G401.6 (cell line): Measurements from ENCODE around the gene TNFSF12.

ENCODE experiments used
- FAIRE-seq: peaks from 2 replicates; lab custom pipeline; 2012; peaks lifted over from hg19 to GRCh38; lab: Jason Lieb, UNC

The TNFSF12 gene

GRCh38 chr17:7548585-7549400, at the start of gene TNFSF12:
Gene TNFSF12, plus strand, starts transcription at chr17:7549058. Its CDS starts 96 bp downstream, at chr17:7549154.
- FAIRE-seq, result no peak

- no peak for FAIRE-seq
These were observed 49.7 kb upstream of the TNFSF12 start for GRCh38 chr17:7499161-7499560.

GRCh38 chr17:7501729-7502128, 47.1 kb upstream of the TNFSF12 start:
- no peak for FAIRE-seq

- FAIRE-seq, result no peak
These were observed 46.5 kb upstream of the TNFSF12 start for GRCh38 chr17:7502171-7502847.

- FAIRE-seq, result no peak
These were observed 45.9 kb upstream of the TNFSF12 start for GRCh38 chr17:7502987-7503386.

GRCh38 chr17:7503521-7503920, 45.3 kb upstream of the TNFSF12 start:
- no peak for FAIRE-seq

- no peak for FAIRE-seq
These were observed 40.7 kb upstream of the TNFSF12 start for GRCh38 chr17:7508145-7508544.

GRCh38 chr17:7508846-7509245, 40.0 kb upstream of the TNFSF12 start:
- FAIRE-seq, result no peak

GRCh38 chr17:7509937-7510336, 38.9 kb upstream of the TNFSF12 start:
- no peak for FAIRE-seq

- FAIRE-seq, result no peak
These were observed 37.8 kb upstream of the TNFSF12 start for GRCh38 chr17:7511108-7511507.

- FAIRE-seq, result no peak
These were observed 36.8 kb upstream of the TNFSF12 start for GRCh38 chr17:7512105-7512504.

- no peak for FAIRE-seq
These were observed 35.9 kb upstream of the TNFSF12 start for GRCh38 chr17:7512824-7513540.

- FAIRE-seq, result no peak
These were observed 34.9 kb upstream of the TNFSF12 start for GRCh38 chr17:7513850-7514419.

- FAIRE-seq, result no peak
These were observed 32.8 kb upstream of the TNFSF12 start for GRCh38 chr17:7515911-7516610.

GRCh38 chr17:7523033-7523432, 25.8 kb upstream of the TNFSF12 start:
- no peak for FAIRE-seq

- FAIRE-seq, result no peak
These were observed 20.0 kb upstream of the TNFSF12 start for GRCh38 chr17:7528842-7529241.

- no peak for FAIRE-seq
These were observed 18.6 kb upstream of the TNFSF12 start for GRCh38 chr17:7530023-7530900.

- FAIRE-seq, result no peak
These were observed 10.8 kb upstream of the TNFSF12 start for GRCh38 chr17:7538050-7538449.

GRCh38 chr17:7538891-7539545, 9.8 kb upstream of the TNFSF12 start:
- FAIRE-seq, result no peak

GRCh38 chr17:7541074-7541621, 7.7 kb upstream of the TNFSF12 start:
- FAIRE-seq, result no peak
